Ishikawa (cell line): ENCODE measurements around the gene CHMP1A.

Source experiments
- CEBPB ChIP-seq: IDR thresholded peaks from 2 replicates; pipeline ENCODE4 v1.6.1; 2012
- CREB1 ChIP-seq: IDR thresholded peaks from 2 replicates; pipeline ENCODE4 v1.6.1; 2012; ENCODE audit warnings: low read depth
- EGR1 ChIP-seq: IDR thresholded peaks from 2 replicates; pipeline ENCODE4 v1.6.1; 2012
- EP300 ChIP-seq: IDR thresholded peaks from 2 replicates; pipeline ENCODE4 v1.6.1; 2012; ENCODE audit warnings: borderline replicate concordance
- FOXM1 ChIP-seq: IDR thresholded peaks from 2 replicates; pipeline ENCODE4 v1.6.1; 2012; ENCODE audit warnings: low read depth, borderline replicate concordance
- MAX ChIP-seq: IDR thresholded peaks from 2 replicates; pipeline ENCODE4 v1.6.1; 2012
- NFIC ChIP-seq: IDR thresholded peaks from 2 replicates; pipeline ENCODE4 v1.6.1; 2012
- RAD21 ChIP-seq: IDR thresholded peaks from 2 replicates; pipeline ENCODE4 v1.6.1; 2012; ENCODE audit warnings: low read depth
- REST ChIP-seq: IDR thresholded peaks from 2 replicates; pipeline ENCODE4 v1.6.1; 2012; ENCODE audit warnings: low read depth, mild to moderate bottlenecking
- TAF1 ChIP-seq: IDR thresholded peaks from 2 replicates; pipeline ENCODE4 v1.6.1; 2012; ENCODE audit warnings: low read depth, mild to moderate bottlenecking
- TCF12 ChIP-seq: IDR thresholded peaks from 2 replicates; pipeline ENCODE4 v1.6.1; 2012; ENCODE audit warnings: low read depth
- TEAD4 ChIP-seq: IDR thresholded peaks from 2 replicates; pipeline ENCODE4 v1.6.1; 2012
- YY1 ChIP-seq: IDR thresholded peaks from 2 replicates; pipeline ENCODE4 v1.6.1; 2012; ENCODE audit warnings: low read depth
- ZBTB7A ChIP-seq: IDR thresholded peaks from 2 replicates; pipeline ENCODE4 v1.6.1; 2012; ENCODE audit warnings: low read depth
- TF ChIP-seq, protein P1 (sequence below): IDR thresholded peaks from 2 replicates; pipeline ENCODE4 v1.6.1; 2012

Gene CHMP1A

DNA sequence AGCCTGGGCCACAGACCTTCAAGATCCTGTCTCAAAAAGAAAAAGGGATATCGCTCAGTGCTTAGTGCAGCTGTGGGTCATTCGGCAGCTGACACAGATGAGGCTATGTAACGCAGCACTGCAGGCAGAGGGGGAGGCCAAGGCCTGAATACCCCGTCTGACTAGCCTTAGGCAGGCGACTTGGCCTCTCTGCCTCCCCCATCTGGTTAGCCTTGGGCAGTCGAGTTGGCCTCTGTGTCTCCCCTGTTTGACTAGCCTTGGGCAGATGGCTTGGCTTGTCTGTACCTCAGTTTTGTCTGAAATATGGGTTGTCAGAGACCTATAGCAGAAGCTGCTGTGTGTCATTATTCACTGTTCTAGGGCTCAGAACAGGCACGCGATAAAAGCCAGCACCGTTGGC, 10.1 kb upstream of the CHMP1A start:
- TF ChIP-seq ZBTB7A = no peak
- TF ChIP-seq CEBPB = no peak
- no peak for TF ChIP-seq NFIC
- no peak for TF ChIP-seq YY1
- TF ChIP-seq, protein P1, sequence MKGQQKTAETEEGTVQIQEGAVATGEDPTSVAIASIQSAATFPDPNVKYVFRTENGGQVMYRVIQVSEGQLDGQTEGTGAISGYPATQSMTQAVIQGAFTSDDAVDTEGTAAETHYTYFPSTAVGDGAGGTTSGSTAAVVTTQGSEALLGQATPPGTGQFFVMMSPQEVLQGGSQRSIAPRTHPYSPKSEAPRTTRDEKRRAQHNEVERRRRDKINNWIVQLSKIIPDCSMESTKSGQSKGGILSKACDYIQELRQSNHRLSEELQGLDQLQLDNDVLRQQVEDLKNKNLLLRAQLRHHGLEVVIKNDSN = no peak
- no peak for TF ChIP-seq FOXM1
- TF ChIP-seq CREB1 = no peak
- TF ChIP-seq RAD21 = no peak
- no peak for TF ChIP-seq TEAD4
- TF ChIP-seq TCF12 = no peak
- TF ChIP-seq TAF1 = no peak
- no peak for TF ChIP-seq EP300
- TF ChIP-seq MAX = no peak
- TF ChIP-seq EGR1 = no peak
- TF ChIP-seq REST = no peak

- TF ChIP-seq RAD21 = peak; percentile 47
These were observed 9.5 kb upstream of the CHMP1A start for GRCh38 chr16:89667000-89667399.

DNA sequence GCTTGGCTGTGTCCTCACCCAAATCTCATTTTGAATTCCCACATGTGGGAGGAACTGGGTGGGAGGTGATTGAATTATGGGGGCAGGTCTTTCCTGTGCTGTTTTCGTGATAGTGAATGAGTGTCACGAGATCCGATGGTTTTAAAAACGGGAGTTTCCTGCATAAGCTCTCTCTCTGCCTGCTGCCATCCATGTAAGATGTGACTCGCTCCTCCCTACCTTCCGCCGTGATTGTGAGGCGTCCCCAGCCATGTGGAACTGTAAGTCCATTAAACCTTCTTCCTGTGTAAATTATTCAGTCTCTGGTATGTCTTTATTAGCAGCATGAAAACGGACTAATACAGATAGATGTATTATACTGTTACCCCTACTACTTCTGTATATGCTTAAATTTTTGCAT, 3.7 kb upstream of the CHMP1A start:
- TF ChIP-seq YY1 = no peak
- no peak for TF ChIP-seq RAD21
- TF ChIP-seq CEBPB = no peak
- TF ChIP-seq MAX = no peak
- no peak for TF ChIP-seq ZBTB7A
- TF ChIP-seq FOXM1 = no peak
- TF ChIP-seq, protein P1 = no peak

DNA sequence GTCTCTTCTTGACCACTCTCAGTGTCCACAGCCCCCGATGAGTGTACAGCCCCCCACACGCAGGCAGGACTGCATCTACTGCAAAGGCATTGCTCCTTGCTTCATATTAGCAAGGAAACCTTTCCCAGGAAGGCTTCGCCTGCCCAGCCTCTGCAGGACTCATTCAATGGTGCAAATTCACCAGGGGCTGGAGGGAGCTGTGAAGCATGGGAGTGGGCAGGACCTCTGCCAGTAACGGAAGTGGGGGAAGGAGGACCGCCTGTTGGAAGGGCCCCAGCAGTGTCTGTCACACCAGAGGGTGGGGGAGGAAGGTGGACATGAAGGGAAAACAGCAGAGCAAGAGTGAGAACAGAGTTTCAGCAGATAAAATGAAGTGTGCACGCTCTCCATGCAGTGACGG, 2.6 kb upstream of the CHMP1A start:
- TF ChIP-seq TAF1 (no peak), ZBTB7A (no peak), FOXM1 (no peak), CEBPB (no peak), EGR1 (no peak), YY1 (no peak), REST (no peak), RAD21 (no peak), TCF12 (no peak), CREB1 (no peak), TEAD4 (no peak), EP300 (no peak), NFIC (no peak), MAX (no peak)
- TF ChIP-seq, protein P1 = no peak

DNA sequence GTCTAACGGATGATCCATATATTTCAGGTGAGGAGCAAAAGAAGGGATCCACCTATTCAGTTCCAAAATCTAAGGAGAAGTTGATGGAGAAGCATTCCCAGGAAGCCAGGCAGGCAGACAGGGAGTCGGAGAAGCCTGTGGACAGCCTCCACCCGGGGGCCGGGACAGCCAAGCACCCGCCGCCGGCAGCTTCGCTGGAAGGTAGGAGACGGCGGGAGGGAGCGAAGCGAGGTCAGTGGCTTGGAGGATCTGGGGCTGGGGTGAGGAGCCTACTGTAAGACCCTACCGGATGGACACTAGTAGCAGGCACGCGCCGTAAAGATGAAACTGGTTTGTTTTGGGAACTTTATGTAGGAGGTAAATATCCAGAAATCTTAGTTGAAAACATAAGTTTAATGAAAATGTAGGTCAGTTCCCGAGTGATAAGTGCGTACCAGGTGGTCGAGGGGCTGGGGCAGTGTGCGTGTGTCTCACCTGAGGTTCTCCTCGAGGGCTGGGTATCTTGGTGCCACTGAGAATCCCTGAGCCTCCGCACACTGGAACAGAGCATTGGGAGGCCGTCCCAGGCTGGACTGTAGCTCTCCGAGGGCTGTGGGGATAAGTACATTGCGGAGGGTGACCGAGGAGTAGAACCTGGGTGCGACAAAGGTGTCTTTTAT, 842 bp upstream of the CHMP1A start:
- TF ChIP-seq FOXM1 (no peak), CREB1 (no peak), TCF12 (no peak), YY1 (no peak), ZBTB7A (0 out of 2 replicates have a peak, but pooled peaks have one; percentile 32), TEAD4 (no peak), NFIC (no peak), EGR1 (no peak), RAD21 (no peak), REST (no peak), TAF1 (0 out of 2 replicates have a peak, but pooled peaks have one; percentile 9)
- TF ChIP-seq, protein P1 = no peak
